ENCODE data around the gene ZBTB7C. TPM values are rescaled to one million over a fixed set of nuclear protein-coding genes. Genes with fewer than 3 reads are reported as not detected.

Gene ZBTB7C
- total and polyA plus RNA-seq, 10 of the 15 experiments (the other 5 are each of a cell fraction or from before 2014, with no cell fraction given): under 0.01 to 0.08 (median 0.01) TPM; not detected in 7

GRCh38 chr18:48440924-48441323, 31.7 kb upstream of the ZBTB7C start:
- no peaks in the 10 kb centered on the region for H3K36me3 ChIP-seq (ENCODE audit: control insufficient read depth in 2 of 2, insufficient read depth in 2 of 2, low read length in 1 of 2)
- H3K4me1 ChIP-seq (ENCODE audit: control insufficient read depth, insufficient read depth, low read length): no peaks in the 10 kb centered on the region
- H3K27me3 ChIP-seq (replicated peaks in 1 of 2; ENCODE audit: control insufficient read depth in 2 of 2, insufficient read depth in 2 of 2, low read length in 1 of 2): peaks cover 0 to 4% of the 10 kb centered on the region in 2 experiments; a peak in 3 of 4 replicates
- no peak for DNase-seq (ENCODE audit: low read depth, low spot score)
- H3K9ac ChIP-seq (ENCODE audit: control insufficient read depth, insufficient read depth, low read length): no peak overlapping the region
- ChIA-PET SMC1A (ENCODE audit: uncharacterized antibody, unreplicated experiment) (no interaction called here), CTCF (no interaction called here), POLR2A (no interaction called here), RAD21 (ENCODE audit: unreplicated experiment) (no interaction called here)
- no peak overlapping the region for H3K4me2 ChIP-seq (ENCODE audit: control insufficient read depth, insufficient read depth)
- no peak overlapping the region for H2AFZ ChIP-seq (ENCODE audit: control insufficient read depth, low read depth, low read length)
- no TSS peak for BruUV-seq (replicated peaks)
- no peak overlapping the region for H3K4me3 ChIP-seq
- in situ Hi-C loops (cut with MboI): loop anchor here (10.0 kb wide), 1 partner anchor 666 kb away; no protein-coding TSS in a partner anchor
- ATAC-seq: no peak
- 16% methylated on average over 9 of the region's 9 CpGs for WGBS (ENCODE audit: insufficient coverage, insufficient replicate concordance, low lambda C conversion rate, missing lambda C conversion rate)
- peaks cover 3% of the 10 kb centered on the region; the same call in 1 of the 2 replicates for H4K20me1 ChIP-seq (ENCODE audit: control insufficient read depth, insufficient read depth)
- TF ChIP-seq SMAD1 (IDR thresholded peaks at IDR 0.05; ENCODE audit: low read depth, partially characterized antibody): no peak
- no peaks in the 10 kb centered on the region for H3K9me3 ChIP-seq (replicated peaks; ENCODE audit: control insufficient read depth, insufficient read depth, low read length)
- FAIRE-seq: no peak
- H3K79me2 ChIP-seq (ENCODE audit: control insufficient read depth, insufficient read depth, low read length): no peaks in the 10 kb centered on the region
- H3K27ac ChIP-seq (ENCODE audit: control insufficient read depth, insufficient read depth): no peak overlapping the region
- intact Hi-C loops (cut with micrococcal nuclease; ENCODE audit: unreplicated experiment): no loop called here

GRCh38 chr18:48436907-48437306, 27.7 kb upstream of the ZBTB7C start:
- POLR2A ChIA-PET: no interaction called here
- no peaks in the 10 kb centered on the region for H3K9me3 ChIP-seq (replicated peaks; ENCODE audit: control insufficient read depth, insufficient read depth, low read length)

More at GRCh38 chr18:48436907-48437306, 27.7 kb upstream of the ZBTB7C start:
- intact Hi-C loops (cut with micrococcal nuclease; ENCODE audit: unreplicated experiment): no loop called here
- ChIA-PET RAD21 (ENCODE audit: unreplicated experiment) (no interaction called here), SMC1A (ENCODE audit: uncharacterized antibody, unreplicated experiment) (no interaction called here), CTCF (interaction anchor here (3.2 kb wide), 1 partner anchor 8 kb away, joined by 27 read pairs; no protein-coding TSS in a partner anchor)
- H3K4me1 ChIP-seq (ENCODE audit: control insufficient read depth, insufficient read depth, low read length): no peaks in the 10 kb centered on the region
- FAIRE-seq (no peak), DNase-seq (ENCODE audit: low read depth, low spot score) (no peak), ATAC-seq (no peak)
- in situ Hi-C loops (cut with MboI): no loop called here
- no peaks in the 10 kb centered on the region for H4K20me1 ChIP-seq (ENCODE audit: control insufficient read depth, insufficient read depth)
- H3K4me2 ChIP-seq (ENCODE audit: control insufficient read depth, insufficient read depth): no peak overlapping the region
- H3K9ac ChIP-seq (ENCODE audit: control insufficient read depth, insufficient read depth, low read length): no peak overlapping the region
- no peak overlapping the region for H3K27ac ChIP-seq (ENCODE audit: control insufficient read depth, insufficient read depth)
- H3K27me3 ChIP-seq (replicated peaks in 1 of 2; ENCODE audit: control insufficient read depth in 2 of 2, insufficient read depth in 2 of 2, low read length in 1 of 2): peaks cover 0 to 4% of the 10 kb centered on the region in 2 experiments; a peak in 2 of 4 replicates
- 1% methylated on average over 3 of the region's 3 CpGs for WGBS (ENCODE audit: insufficient coverage, insufficient replicate concordance, low lambda C conversion rate, missing lambda C conversion rate)
- no peak overlapping the region for H3K4me3 ChIP-seq
- BruUV-seq (replicated peaks): no TSS peak
- TF ChIP-seq MYC (IDR thresholded peaks at IDR 0.05; ENCODE audit: insufficient read depth, insufficient read length, insufficient replicate concordance, low read length, severe bottlenecking) (no peak), EED (IDR thresholded peaks at IDR 0.05; ENCODE audit: low read depth) (no peak), YBX1 (IDR thresholded peaks at IDR 0.05) (no peak), GATAD2B (conservative IDR thresholded peaks at IDR 0.05; ENCODE audit: low read depth) (no peak), NKRF (conservative IDR thresholded peaks at IDR 0.05) (no peak), MXI1 (IDR thresholded peaks at IDR 0.05; ENCODE audit: low read depth, low read length) (no peak), IKZF2 (IDR thresholded peaks at IDR 0.05) (no peak), POLR2AphosphoS5 (IDR thresholded peaks at IDR 0.05; ENCODE audit: low read length) (no peak), GABPA (IDR thresholded peaks at IDR 0.05; ENCODE audit: low read depth) (no peak), ZNF622 (IDR thresholded peaks at IDR 0.05) (no peak), E2F4 (IDR thresholded peaks at IDR 0.05; ENCODE audit: low read depth, low read length) (no peak)
- H3K36me3 ChIP-seq (ENCODE audit: control insufficient read depth in 2 of 2, insufficient read depth in 2 of 2, low read length in 1 of 2): no peaks in the 10 kb centered on the region
- no peak overlapping the region for H2AFZ ChIP-seq (ENCODE audit: control insufficient read depth, low read depth, low read length)
- H3K79me2 ChIP-seq (ENCODE audit: control insufficient read depth, insufficient read depth, low read length): no peaks in the 10 kb centered on the region

Data from GM12878 (cell line).